BLaER1 treated with 17β-estradiol and CSF1 and Interleukin-3, amounts not matched to agents 10 nM and 100 nM (cell line): ENCODE data around the gene KIAA0319L.

Experiments used
- H3K27ac ChIP-seq, 11 experiments: shearing (Covaris generic); formaldehyde crosslinking; 2 replicates each; pipeline ENCODE4 v1.8.1; 2022
- H3K27me3 ChIP-seq, 11 experiments: shearing (Covaris generic); formaldehyde crosslinking; 2 replicates each; pipeline ENCODE4 v1.8.1; 2022
- H3K36me3 ChIP-seq, 11 experiments: shearing (Covaris generic); formaldehyde crosslinking; 2 replicates each; pipeline ENCODE4 v1.8.1; 2022
- H3K4me1 ChIP-seq, 10 experiments: shearing (Covaris generic); formaldehyde crosslinking; 2 replicates each; pipeline ENCODE4 v1.8.1; 2022
- H3K4me2 ChIP-seq, 11 experiments: shearing (Covaris generic); formaldehyde crosslinking; 2 replicates each; pipeline ENCODE4 v1.8.1; 2022
- H3K4me3 ChIP-seq, 10 experiments: shearing (Covaris generic); formaldehyde crosslinking; 2 replicates each; pipeline ENCODE4 v1.8.1; 2022
- H3K9ac ChIP-seq, 11 experiments: shearing (Covaris generic); formaldehyde crosslinking; 2 replicates each; pipeline ENCODE4 v1.8.1; 2022
- H3K9me3 ChIP-seq, 11 experiments: shearing (Covaris generic); formaldehyde crosslinking; replicated peaks in 1 of 11; 2 replicates each; pipeline ENCODE4 v1.8.1; 2022
- H4K20me1 ChIP-seq, 11 experiments: shearing (Covaris generic); formaldehyde crosslinking; 2 replicates each; pipeline ENCODE4 v1.8.1; 2022
- Cebpa-rat ChIP-seq, 11 experiments: shearing (Covaris generic); IDR thresholded peaks; 2 replicates each; pipeline ENCODE4 v1.8.1; 2022

Gene KIAA0319L

GRCh38 chr1:35441926-35442579 is 115.2 kb downstream of the KIAA0319L start:
- Histone ChIP-seq H4K20me1 (peaks cover 0 to 12% (median 0%) of the 10 kb centered on the region in 11 experiments; a peak in 1 of 22 replicates), H3K36me3 (peaks cover 73 to 99% (median 88%) of the 10 kb centered on the region in 11 experiments), H3K4me1 (peaks cover 0 to 47% (median 7%) of the 10 kb centered on the region in 10 experiments; a peak in 9 of 20 replicates), H3K27me3 (no peaks in the 10 kb centered on the region), H3K27ac (no peak overlapping the region), H3K9me3 (no peaks in the 10 kb centered on the region), H3K4me3 (no peak overlapping the region), H3K4me2 (peak overlapping the region in 3 of 11 experiments; percentile 17 to 45 (median 23); a peak in 2 of 22 replicates), H3K9ac (peak overlapping the region in 2 of 11 experiments; percentile 28 to 30; a peak in 1 of 22 replicates)
- TF ChIP-seq Cebpa-rat (IDR thresholded peaks at IDR 0.05): no peak

DNA sequence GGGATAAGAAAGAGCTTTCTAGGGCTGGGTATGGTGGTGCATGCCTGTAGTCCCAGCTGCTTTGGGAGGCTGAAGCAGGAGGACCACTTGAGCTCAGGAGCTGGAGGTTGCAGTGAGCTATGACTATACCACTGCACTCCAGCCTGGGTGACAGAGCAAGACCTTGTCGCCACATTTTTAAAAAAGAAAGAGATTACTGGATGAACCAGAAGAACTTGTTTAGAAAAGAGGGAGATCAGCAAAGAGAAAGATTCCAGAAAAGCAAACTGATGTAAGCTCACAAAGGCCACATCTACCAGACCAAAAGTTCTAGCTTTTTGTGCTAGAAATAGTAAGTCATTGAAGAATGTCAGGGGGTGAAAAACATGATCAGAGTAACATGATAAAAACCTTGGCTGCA is 117.6 kb downstream of the KIAA0319L start:
- Histone ChIP-seq H3K4me2 (no peak overlapping the region), H3K9me3 (no peaks in the 10 kb centered on the region), H3K4me1 (peaks cover 0 to 23% (median 3%) of the 10 kb centered on the region in 10 experiments; a peak in 9 of 20 replicates), H3K27me3 (no peaks in the 10 kb centered on the region), H3K4me3 (no peak overlapping the region), H3K27ac (no peak overlapping the region), H4K20me1 (peaks cover 0 to 28% (median 0%) of the 10 kb centered on the region in 11 experiments; a peak in 4 of 22 replicates), H3K36me3 (peaks cover 71 to 100% (median 93%) of the 10 kb centered on the region in 11 experiments), H3K9ac (no peak overlapping the region)
- TF ChIP-seq Cebpa-rat (IDR thresholded peaks at IDR 0.05): no peak

DNA sequence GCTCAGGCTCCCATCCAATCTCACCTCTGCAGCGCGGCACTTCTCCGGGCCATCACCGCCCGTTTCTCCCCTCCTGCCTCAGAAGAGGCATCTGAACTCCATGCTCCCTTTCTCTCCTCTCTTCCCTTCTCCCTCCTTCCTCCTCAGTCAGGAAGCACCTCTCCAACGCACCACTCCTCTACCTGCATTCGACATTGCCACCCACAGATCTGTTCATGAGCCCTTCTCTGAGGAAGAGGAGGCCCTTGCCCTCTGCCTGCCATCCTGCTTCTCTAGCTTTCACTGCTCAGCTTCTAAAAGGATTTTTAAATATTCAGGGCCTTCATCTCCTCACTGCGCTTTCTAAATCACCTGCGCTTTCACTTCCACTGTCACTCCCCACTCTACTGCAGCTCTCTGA is 120.0 kb downstream of the KIAA0319L start:
- no peaks in the 10 kb centered on the region for H3K27me3 ChIP-seq
- H4K20me1 ChIP-seq: peaks cover 0 to 28% (median 0%) of the 10 kb centered on the region in 11 experiments; a peak in 5 of 22 replicates
- TF ChIP-seq Cebpa-rat (IDR thresholded peaks at IDR 0.05): no peak
- no peak overlapping the region for H3K4me2 ChIP-seq
- H3K9ac ChIP-seq: no peak overlapping the region
- peaks cover 54 to 98% (median 91%) of the 10 kb centered on the region in 11 experiments for H3K36me3 ChIP-seq
- H3K27ac ChIP-seq: no peak overlapping the region
- H3K4me3 ChIP-seq: no peak overlapping the region
- peaks cover 0 to 5% (median under 1%) of the 10 kb centered on the region in 10 experiments; a peak in 8 of 20 replicates for H3K4me1 ChIP-seq
- H3K9me3 ChIP-seq: no peaks in the 10 kb centered on the region

DNA sequence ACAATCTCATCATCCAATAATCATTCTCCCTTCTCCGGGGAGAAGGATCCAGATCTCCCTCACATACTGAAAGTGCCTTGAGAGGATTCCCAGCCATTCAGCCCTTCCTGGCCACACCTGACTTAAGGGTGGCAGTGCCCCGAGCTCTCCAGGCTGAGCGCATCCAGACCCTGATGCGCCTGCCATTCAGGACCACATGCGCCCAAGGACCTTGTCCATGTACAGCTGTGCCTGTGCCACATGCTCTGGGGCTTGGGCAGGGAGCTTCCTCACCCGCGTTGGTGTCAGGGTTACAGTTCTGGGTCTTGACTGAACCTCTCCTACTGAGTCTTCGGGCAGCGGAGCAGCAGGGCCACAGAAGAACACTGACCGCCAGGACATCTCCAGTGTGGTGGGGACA is 121.1 kb downstream of the KIAA0319L start:
- H3K27ac ChIP-seq: no peak overlapping the region
- H3K9ac ChIP-seq: no peak overlapping the region
- no peak for TF ChIP-seq Cebpa-rat (IDR thresholded peaks at IDR 0.05)
- H3K4me3 ChIP-seq: no peak overlapping the region
- no peaks in the 10 kb centered on the region for H3K4me1 ChIP-seq
- H3K27me3 ChIP-seq: no peaks in the 10 kb centered on the region
- peaks cover 53 to 98% (median 86%) of the 10 kb centered on the region in 11 experiments for H3K36me3 ChIP-seq
- H3K4me2 ChIP-seq: no peak overlapping the region
- no peaks in the 10 kb centered on the region for H3K9me3 ChIP-seq
- H4K20me1 ChIP-seq: peaks cover 0 to 28% (median 0%) of the 10 kb centered on the region in 11 experiments; a peak in 5 of 22 replicates

DNA sequence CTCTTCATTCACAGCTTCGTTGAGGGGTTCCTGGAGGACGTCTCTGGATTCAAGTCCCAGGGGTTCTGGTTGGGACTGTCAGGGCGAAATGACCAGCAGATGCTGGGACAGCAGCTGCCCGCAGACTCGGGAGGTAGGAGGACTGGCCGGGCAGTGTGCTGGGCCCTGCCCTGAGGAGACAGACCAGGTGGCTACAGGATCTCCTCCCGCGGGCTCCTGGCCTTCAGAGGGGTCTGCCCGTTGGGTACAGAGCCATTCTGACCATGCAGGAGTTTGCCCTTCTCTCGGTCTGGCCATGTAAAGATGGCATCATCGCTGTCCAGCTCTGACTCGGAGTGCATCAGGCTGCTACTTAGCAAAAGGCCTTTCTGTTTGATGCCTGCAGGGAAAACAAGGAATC is 122.5 kb downstream of the KIAA0319L start:
- Histone ChIP-seq H3K9ac (no peak overlapping the region), H3K36me3 (peaks cover 44 to 93% (median 80%) of the 10 kb centered on the region in 11 experiments), H3K4me1 (no peaks in the 10 kb centered on the region), H3K9me3 (no peaks in the 10 kb centered on the region), H3K27me3 (no peaks in the 10 kb centered on the region), H3K4me3 (no peak overlapping the region), H4K20me1 (peaks cover 0 to 28% (median 0%) of the 10 kb centered on the region in 11 experiments; a peak in 4 of 22 replicates), H3K4me2 (no peak overlapping the region), H3K27ac (no peak overlapping the region)
- no peak for TF ChIP-seq Cebpa-rat (IDR thresholded peaks at IDR 0.05)

- peaks cover 36 to 90% (median 71%) of the 10 kb centered on the region in 11 experiments for H3K36me3 ChIP-seq
- H3K4me2 ChIP-seq: no peak overlapping the region
These were observed 123.5 kb downstream of the KIAA0319L start for GRCh38 chr1:35433714-35434113.

DNA sequence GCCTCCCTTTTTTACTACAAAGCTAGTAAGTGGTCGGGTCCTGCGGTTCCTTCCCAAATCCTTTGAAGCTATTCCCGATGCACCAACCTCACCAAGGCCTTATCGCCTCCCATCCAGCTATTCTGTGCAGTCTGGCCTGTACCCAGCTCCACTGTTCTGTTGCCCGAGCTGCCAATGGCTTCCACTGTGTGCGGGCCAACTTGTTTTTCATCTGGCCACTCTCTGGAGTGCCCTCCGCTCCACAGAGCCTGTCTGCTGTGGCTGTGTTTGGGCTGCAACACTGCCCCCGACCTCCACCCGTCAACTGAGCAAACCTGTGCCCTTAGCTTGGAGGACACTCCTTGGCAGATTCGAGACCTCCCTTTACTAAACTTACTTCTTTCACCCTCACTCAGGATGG is 125.0 kb downstream of the KIAA0319L start:
- no peak for TF ChIP-seq Cebpa-rat (IDR thresholded peaks at IDR 0.05)
- Histone ChIP-seq H3K36me3 (peaks cover 35 to 82% (median 61%) of the 10 kb centered on the region in 11 experiments), H3K27me3 (no peaks in the 10 kb centered on the region), H3K4me2 (no peak overlapping the region), H3K27ac (no peak overlapping the region), H3K4me1 (peaks cover 0 to 9% (median 0%) of the 10 kb centered on the region in 10 experiments; a peak in 1 of 20 replicates), H3K4me3 (no peak overlapping the region), H3K9ac (no peak overlapping the region), H4K20me1 (peaks cover 0 to 28% (median 0%) of the 10 kb centered on the region in 11 experiments; a peak in 4 of 22 replicates), H3K9me3 (no peaks in the 10 kb centered on the region)

More at GRCh38 chr1:35433714-35434113, 123.5 kb downstream of the KIAA0319L start:
- H3K27ac ChIP-seq: no peak overlapping the region
- peaks cover 0 to 9% (median 0%) of the 10 kb centered on the region in 10 experiments; a peak in 1 of 20 replicates for H3K4me1 ChIP-seq
- no peaks in the 10 kb centered on the region for H3K27me3 ChIP-seq
- TF ChIP-seq Cebpa-rat (IDR thresholded peaks at IDR 0.05): no peak
- H4K20me1 ChIP-seq: peaks cover 0 to 28% (median 0%) of the 10 kb centered on the region in 11 experiments; a peak in 4 of 22 replicates
- H3K9me3 ChIP-seq: no peaks in the 10 kb centered on the region
- no peak overlapping the region for H3K9ac ChIP-seq
- H3K4me3 ChIP-seq: no peak overlapping the region

DNA sequence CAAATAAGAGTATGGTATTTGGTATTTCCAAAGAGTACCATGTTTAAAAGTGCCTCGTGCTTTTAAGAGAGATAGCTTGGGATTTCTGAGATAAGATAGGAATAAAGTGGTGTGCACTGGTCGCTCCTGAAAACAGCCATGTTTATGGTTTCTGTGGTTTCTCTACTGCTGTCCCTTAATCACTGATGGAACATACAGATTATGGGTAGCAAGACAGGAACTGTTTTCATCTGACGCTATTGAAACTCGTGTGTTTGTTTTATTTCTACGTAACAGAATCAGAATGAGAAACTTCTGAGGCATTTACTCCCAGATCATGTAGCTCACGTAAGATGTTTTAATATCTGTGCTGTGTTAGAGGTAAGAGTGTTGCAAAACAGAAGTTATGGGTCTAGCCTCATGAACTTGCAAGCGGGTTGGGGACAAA is 126.0 kb downstream of the KIAA0319L start:
- no peaks in the 10 kb centered on the region for H3K9me3 ChIP-seq
- H3K4me2 ChIP-seq: no peak overlapping the region

GRCh38 chr1:35430762-35431161 is 126.4 kb downstream of the KIAA0319L start:
- Histone ChIP-seq H4K20me1 (peaks cover 0 to 16% (median 0%) of the 10 kb centered on the region in 11 experiments; a peak in 4 of 22 replicates), H3K27me3 (no peaks in the 10 kb centered on the region), H3K9ac (no peak overlapping the region), H3K27ac (no peak overlapping the region), H3K9me3 (no peaks in the 10 kb centered on the region), H3K4me2 (no peak overlapping the region), H3K36me3 (peaks cover 32 to 75% (median 50%) of the 10 kb centered on the region in 11 experiments), H3K4me3 (no peak overlapping the region), H3K4me1 (peaks cover 0 to 18% (median 0%) of the 10 kb centered on the region in 10 experiments; a peak in 5 of 20 replicates)
- TF ChIP-seq Cebpa-rat (IDR thresholded peaks at IDR 0.05): no peak

More for the DNA sequence above, 126.0 kb downstream of the KIAA0319L start:
- Histone ChIP-seq H3K27ac (no peak overlapping the region), H3K4me3 (no peak overlapping the region), H3K4me1 (peaks cover 0 to 14% (median 0%) of the 10 kb centered on the region in 10 experiments; a peak in 5 of 20 replicates), H3K9ac (no peak overlapping the region), H4K20me1 (peaks cover 0 to 20% (median 0%) of the 10 kb centered on the region in 11 experiments; a peak in 4 of 22 replicates), H3K27me3 (no peaks in the 10 kb centered on the region), H3K36me3 (peaks cover 36 to 79% (median 54%) of the 10 kb centered on the region in 11 experiments)
- TF ChIP-seq Cebpa-rat (IDR thresholded peaks at IDR 0.05): no peak
